GM21737 (cell line): Measurements from ENCODE around the gene EMID1.

ENCODE experiments used
- ATAC-seq: cut with Tn5 transposase; IDR thresholded peaks from one replicate; pipeline ENCODE4 v1.9.1; 2021; ENCODE audit warnings: mild to moderate bottlenecking, moderate library complexity; ENCODE audit not compliant: unreplicated experiment

EMID1 gene

GRCh38 chr22:29194184-29194583, 11.5 kb upstream of the EMID1 start:
- no peak for ATAC-seq

- no peak for ATAC-seq
Measured at GRCh38 chr22:29195118-29195963, 10.4 kb upstream of the EMID1 start.

- ATAC-seq = no peak
Measured at GRCh38 chr22:29195964-29196666, 9.6 kb upstream of the EMID1 start.

- no peak for ATAC-seq
Measured at GRCh38 chr22:29197096-29197495, 8.6 kb upstream of the EMID1 start.

- no peak for ATAC-seq
Measured at GRCh38 chr22:29198240-29198639, 7.5 kb upstream of the EMID1 start.

- ATAC-seq = no peak
Measured at GRCh38 chr22:29199702-29200400, 5.8 kb upstream of the EMID1 start.

- ATAC-seq = no peak
Measured at GRCh38 chr22:29200901-29201300, 4.8 kb upstream of the EMID1 start.

GRCh38 chr22:29201782-29202181, 3.9 kb upstream of the EMID1 start:
- ATAC-seq = no peak

- ATAC-seq = peak; percentile 56
Measured at GRCh38 chr22:29202212-29203192, 3.2 kb upstream of the EMID1 start.

GRCh38 chr22:29203488-29204454, 1.9 kb upstream of the EMID1 start:
- no peak for ATAC-seq

GRCh38 chr22:29204455-29205183, 1.1 kb upstream of the EMID1 start:
- no peak for ATAC-seq

GRCh38 chr22:29205252-29205593, 473 bp upstream of the EMID1 start:
- no peak for ATAC-seq

GRCh38 chr22:29206372-29207242, 911 bp downstream of the EMID1 start:
- ATAC-seq = no peak

GRCh38 chr22:29207243-29207550, 1.5 kb downstream of the EMID1 start:
- ATAC-seq = no peak

GRCh38 chr22:29207562-29208501, 2.1 kb downstream of the EMID1 start:
- ATAC-seq = no peak

GRCh38 chr22:29208502-29208862, 2.8 kb downstream of the EMID1 start:
- no peak for ATAC-seq
